Activated naive CD8-positive, alpha-beta T cell treated with anti-CD3 and anti-CD28 coated beads, Interleukin-2, amount 10 ng/mL, durations not matched to agents 7 days and 5 days (primary cell): ENCODE measurements around the gene ARHGEF17. TPM values are rescaled to one million over a fixed set of nuclear protein-coding genes. Genes with fewer than 3 reads are reported as not detected.
"Not testable (repeated sequence)": the region's sequence is repeated elsewhere in the genome, so short reads cannot be mapped to it uniquely, and the experiment has no call there.

Experiments used
- ATAC-seq: fragments of 150-1000 bp; cut with Tn5 transposase; one replicate; pipeline ENCODE4 v1.10.0; 2021; ENCODE audit warnings: low read depth, moderate library complexity
- POLR2A ChIA-PET: fragments of 350-600 bp; sonication (Branson Sonifier 250); formaldehyde crosslinking; loops from one replicate; lab custom pipeline; 2021; ENCODE audit warnings: antibody characterized with exemption; lab: Charles Lee
- DNase-seq: peaks from one replicate; pipeline ENCODE4 v3.0.0; 2021
- H3K27ac Mint-ChIP-seq: one replicate; pipeline ENCODE4 v1.8.0; 2022; ENCODE audit warnings: mild to moderate bottlenecking, mixed read lengths
- H3K27me3 Mint-ChIP-seq: one replicate; pipeline ENCODE4 v1.8.0; 2022; ENCODE audit warnings: mild to moderate bottlenecking, moderate library complexity, mixed read lengths
- H3K36me3 Mint-ChIP-seq: one replicate; pipeline ENCODE4 v1.8.0; 2021; ENCODE audit warnings: mild to moderate bottlenecking, mixed read lengths
- H3K4me1 Mint-ChIP-seq: one replicate; pipeline ENCODE4 v1.8.0; 2021; ENCODE audit warnings: mixed read lengths
- H3K4me3 Mint-ChIP-seq: one replicate; pipeline ENCODE4 v1.8.0; 2022; ENCODE audit warnings: mild to moderate bottlenecking, moderate library complexity, mixed read lengths
- H3K9me3 Mint-ChIP-seq: one replicate; pipeline ENCODE4 v1.8.0; 2021; ENCODE audit warnings: mixed read lengths
- total RNA-seq, 2 experiments: library from RNA; stranded (reverse); gene quantifications; one replicate each; pipeline ENCODE4 v1.2.3, GENCODE V29; 2021

Gene ARHGEF17
- total RNA-seq, 2 experiments from 2014 or later, result not detected

- Mint-ChIP-seq H3K27ac (no peak overlapping the region), H3K9me3 (no peaks in the 10 kb centered on the region), H3K4me1 (no peaks in the 10 kb centered on the region), H3K27me3 (peaks cover 31% of the 10 kb centered on the region), H3K4me3 (no peak overlapping the region), H3K36me3 (no peaks in the 10 kb centered on the region)
- DNase-seq, result no peak
- POLR2A ChIA-PET, result no interaction called here
- no peak for ATAC-seq
Observed at GRCh38 chr11:73269459-73270015, 38.5 kb upstream of the ARHGEF17 start.

DNA sequence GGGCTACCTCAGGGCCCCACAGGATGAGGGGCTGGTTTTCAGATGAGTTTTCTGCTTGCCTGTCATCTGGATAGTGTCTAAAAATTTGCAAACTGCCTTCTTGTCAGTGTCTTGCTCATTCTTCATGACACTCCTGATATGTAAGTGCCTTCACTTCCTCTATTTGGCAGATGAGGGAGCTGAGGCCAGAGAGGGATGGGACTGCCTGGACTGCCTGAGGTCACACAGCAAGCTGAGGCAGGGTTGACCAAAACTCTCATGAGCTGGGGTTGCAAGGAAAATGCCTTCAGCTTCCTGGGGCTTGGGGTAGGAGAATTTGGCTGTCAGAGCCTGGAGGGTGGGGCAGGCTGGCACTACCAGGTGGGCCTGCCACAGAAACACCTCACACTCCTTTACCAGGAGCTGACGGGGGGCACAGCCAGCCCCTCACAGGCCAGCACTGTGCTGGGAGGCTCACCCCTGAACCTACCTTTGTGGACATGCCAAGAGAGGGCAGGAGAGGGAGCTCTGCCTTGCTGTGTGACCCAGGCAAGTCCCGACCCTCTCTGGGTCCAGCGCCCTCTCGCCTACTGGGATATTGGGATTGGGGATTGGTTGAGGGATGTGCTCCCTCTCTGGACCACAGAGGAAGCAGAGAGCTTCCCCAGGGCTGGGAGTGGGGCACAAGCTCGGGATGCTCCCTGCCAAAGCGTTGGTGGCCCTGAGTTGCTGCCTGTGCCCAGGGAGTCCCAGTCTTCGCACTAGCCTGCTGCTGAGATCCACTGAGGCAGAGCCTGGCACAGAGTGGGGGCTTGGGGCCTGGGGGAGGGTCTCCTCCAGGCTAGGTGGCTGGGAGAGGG is 37.8 kb upstream of the ARHGEF17 start:
- POLR2A ChIA-PET, result no interaction called here
- H3K36me3 Mint-ChIP-seq, result no peaks in the 10 kb centered on the region
- no peak overlapping the region for H3K27ac Mint-ChIP-seq
- H3K4me1 Mint-ChIP-seq, result no peaks in the 10 kb centered on the region
- no peak overlapping the region for H3K4me3 Mint-ChIP-seq
- H3K27me3 Mint-ChIP-seq, result peaks cover 24% of the 10 kb centered on the region
- no peaks in the 10 kb centered on the region for H3K9me3 Mint-ChIP-seq
- DNase-seq, result no peak
- no peak for ATAC-seq

- POLR2A ChIA-PET, result no interaction called here
- Mint-ChIP-seq H3K27me3 (peaks cover 19% of the 10 kb centered on the region), H3K4me3 (no peak overlapping the region)
Observed at GRCh38 chr11:73270855-73271477, 37.1 kb upstream of the ARHGEF17 start.

DNA sequence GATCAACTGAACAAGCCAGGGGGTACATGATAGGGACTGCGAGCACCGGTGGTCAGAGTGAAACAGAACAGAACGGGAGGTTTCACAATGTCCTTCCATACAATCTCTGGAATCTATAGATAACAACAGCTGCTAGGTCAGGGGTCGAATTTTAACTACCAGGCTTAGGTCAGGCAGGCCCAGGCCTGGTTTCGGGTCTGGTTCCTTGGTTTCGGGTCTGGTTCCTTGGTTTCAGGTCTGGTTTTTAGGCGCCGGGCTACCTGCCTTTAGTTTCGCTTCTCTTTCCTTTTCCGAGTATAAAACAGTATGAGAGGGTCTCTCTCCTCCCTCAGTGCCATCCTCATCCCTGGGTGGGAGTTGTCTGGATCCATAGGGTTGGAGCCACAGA is 36.6 kb upstream of the ARHGEF17 start:
- H3K4me3 Mint-ChIP-seq, H3K4me1 Mint-ChIP-seq, ATAC-seq, POLR2A ChIA-PET, H3K9me3 Mint-ChIP-seq, H3K27ac Mint-ChIP-seq, DNase-seq, H3K36me3 Mint-ChIP-seq: not testable (repeated sequence)
- peaks cover 15% of the 10 kb centered on the region for H3K27me3 Mint-ChIP-seq

More at GRCh38 chr11:73270855-73271477, 37.1 kb upstream of the ARHGEF17 start:
- H3K9me3 Mint-ChIP-seq, result no peaks in the 10 kb centered on the region
- no peak overlapping the region for H3K27ac Mint-ChIP-seq
- ATAC-seq (no peak), DNase-seq (no peak)
- H3K36me3 Mint-ChIP-seq, result no peaks in the 10 kb centered on the region
- H3K4me1 Mint-ChIP-seq, result no peaks in the 10 kb centered on the region

DNA sequence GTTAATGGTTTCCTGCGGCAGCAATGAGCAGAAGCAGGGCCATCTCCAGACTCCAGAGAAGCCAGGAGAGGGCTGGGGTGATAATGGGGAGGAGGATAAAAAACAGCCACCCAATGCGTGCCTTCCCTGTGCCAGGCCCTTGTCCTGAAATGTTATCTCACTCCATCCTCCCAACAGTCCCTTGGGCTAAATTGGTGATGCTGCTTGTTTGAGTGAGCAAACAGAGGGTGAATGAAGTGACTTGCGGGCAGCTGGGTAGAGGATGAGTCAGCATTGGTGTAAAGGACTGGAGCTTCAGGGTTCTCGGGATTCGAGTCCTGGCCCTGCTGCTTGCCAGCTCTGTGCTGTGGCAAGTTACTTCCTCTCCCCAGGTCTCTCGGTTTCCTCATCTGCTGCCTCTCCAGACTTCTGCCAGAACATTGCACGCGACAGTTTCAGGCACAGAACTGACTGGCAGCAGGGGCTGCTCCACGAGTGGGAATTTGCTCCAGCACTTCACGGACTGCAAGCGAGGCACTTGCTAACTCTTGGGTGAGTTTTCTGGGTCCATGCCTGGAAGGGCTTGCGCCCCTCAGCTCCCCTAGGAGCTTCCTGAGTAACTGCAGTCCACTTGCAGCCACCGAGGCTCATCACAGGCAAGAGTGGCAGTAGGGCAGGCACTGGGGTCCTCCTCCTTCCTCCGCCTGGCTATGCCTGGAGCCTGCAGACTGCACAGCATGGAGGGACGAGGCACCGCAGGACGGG is 36.0 kb upstream of the ARHGEF17 start, which contains the start of gene P2RY6:
Gene P2RY6, plus strand, starts transcription at position 403 of the 744 bp plus-strand sequence. CDS start 24,181 bp downstream, outside the sequence.
- H3K4me3 Mint-ChIP-seq, result no peak within 1 kb of the TSS
- no peak within 1 kb of the TSS for H3K27ac Mint-ChIP-seq

DNA sequence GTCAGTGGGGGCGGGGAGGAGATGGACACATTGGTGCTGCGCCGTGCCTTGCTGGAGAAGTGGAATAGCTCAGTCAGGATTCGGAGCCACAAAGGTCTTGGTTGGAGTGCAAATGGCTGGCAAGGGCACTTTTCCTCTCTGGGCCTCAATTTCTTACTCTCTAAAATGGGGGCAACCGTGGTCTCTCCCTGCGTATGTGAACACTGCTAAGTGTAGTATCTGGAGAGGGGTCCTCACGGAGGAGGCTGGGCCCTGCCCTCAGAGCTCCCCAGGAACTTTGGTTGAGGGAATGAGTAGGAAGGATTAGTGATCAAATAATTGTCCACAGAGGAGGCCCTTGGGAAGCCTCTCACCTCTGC is 35.4 kb upstream of the ARHGEF17 start:
- H3K9me3 Mint-ChIP-seq, result no peaks in the 10 kb centered on the region
- H3K36me3 Mint-ChIP-seq, result no peaks in the 10 kb centered on the region
- peaks cover 13% of the 10 kb centered on the region for H3K27me3 Mint-ChIP-seq
- H3K27ac Mint-ChIP-seq, result no peak overlapping the region
- H3K4me3 Mint-ChIP-seq, result no peak overlapping the region
- H3K4me1 Mint-ChIP-seq, result no peaks in the 10 kb centered on the region
- ATAC-seq, result no peak
- POLR2A ChIA-PET, result no interaction called here
- no peak for DNase-seq

More for the DNA sequence above, 36.0 kb upstream of the ARHGEF17 start, which contains the start of gene P2RY6:
- Mint-ChIP-seq H3K36me3 (no peaks in the 10 kb centered on the region), H3K27me3 (peaks cover 14% of the 10 kb centered on the region), H3K4me1 (no peaks in the 10 kb centered on the region), H3K9me3 (no peaks in the 10 kb centered on the region)
- POLR2A ChIA-PET, result no interaction called here
- no peak for ATAC-seq
- no peak for DNase-seq

DNA sequence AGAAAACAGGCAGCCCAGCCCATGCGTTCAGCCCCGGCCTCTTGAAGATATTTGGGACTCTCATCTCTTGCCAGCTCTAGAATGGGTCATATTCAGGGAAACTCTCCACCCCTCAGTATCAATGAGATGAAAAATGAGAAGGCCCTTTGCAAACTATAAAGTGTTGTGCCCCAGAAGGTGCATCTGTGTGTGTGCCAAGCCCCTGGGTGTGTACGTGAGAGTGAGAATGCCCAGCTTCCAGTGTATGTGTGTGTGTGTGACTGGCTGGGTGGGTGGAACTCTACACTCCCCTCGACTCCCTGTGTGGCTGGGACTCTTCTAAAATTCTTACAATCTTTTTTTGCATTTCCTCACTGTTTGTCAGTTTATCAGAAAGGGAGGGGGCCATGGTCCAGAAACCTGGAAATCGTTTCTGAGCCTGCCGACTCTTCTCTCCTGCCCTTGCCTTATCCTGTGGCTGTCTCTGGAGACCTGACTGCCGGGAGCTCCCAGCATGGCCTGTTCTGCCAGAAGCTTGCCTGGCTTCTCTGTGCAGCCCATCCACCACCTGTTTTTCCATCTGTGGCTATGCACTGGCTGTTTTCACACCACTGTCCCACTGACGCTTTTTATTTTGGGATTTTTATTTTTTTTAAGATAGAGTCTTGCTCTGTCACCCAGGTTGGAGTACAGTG is 34.7 kb upstream of the ARHGEF17 start:
- POLR2A ChIA-PET, result no interaction called here

DNA sequence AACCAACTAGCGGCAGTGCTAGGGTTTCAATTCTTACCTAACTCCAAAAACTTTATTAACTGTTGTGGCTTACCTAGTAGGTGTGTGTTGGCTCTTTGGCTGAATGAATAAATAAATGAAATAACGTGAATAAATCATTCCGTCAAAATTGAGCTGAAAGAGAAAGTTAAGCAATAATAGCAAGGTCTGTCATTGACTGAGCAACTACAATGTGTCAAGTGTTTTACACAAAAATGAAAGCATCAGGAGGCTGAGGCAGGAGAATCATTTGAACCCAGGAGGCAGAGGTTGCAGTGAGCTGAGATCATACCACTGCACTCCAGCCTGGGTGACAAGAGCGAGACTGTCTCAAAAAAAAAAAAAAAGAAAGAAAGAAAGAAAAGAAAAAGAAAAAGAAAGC is 33.9 kb upstream of the ARHGEF17 start:
- H3K36me3 Mint-ChIP-seq, POLR2A ChIA-PET, H3K27ac Mint-ChIP-seq, DNase-seq, H3K4me1 Mint-ChIP-seq, H3K9me3 Mint-ChIP-seq, H3K4me3 Mint-ChIP-seq, ATAC-seq: not testable (repeated sequence)
- peaks cover 13% of the 10 kb centered on the region for H3K27me3 Mint-ChIP-seq

More for the DNA sequence above, 34.7 kb upstream of the ARHGEF17 start:
- Mint-ChIP-seq H3K9me3 (no peaks in the 10 kb centered on the region), H3K4me1 (no peaks in the 10 kb centered on the region), H3K27ac (no peak overlapping the region), H3K36me3 (no peaks in the 10 kb centered on the region), H3K4me3 (no peak overlapping the region), H3K27me3 (peaks cover 13% of the 10 kb centered on the region)
- no peak for ATAC-seq
- peak; percentile 6 for DNase-seq

GRCh38 chr11:73274722-73275380 is 33.2 kb upstream of the ARHGEF17 start:
- no peaks in the 10 kb centered on the region for H3K4me1 Mint-ChIP-seq
- no peak for ATAC-seq
- POLR2A ChIA-PET, result no interaction called here
- H3K27ac Mint-ChIP-seq, result no peak overlapping the region
- H3K36me3 Mint-ChIP-seq, result no peaks in the 10 kb centered on the region
- peak; percentile 9 for DNase-seq
- H3K27me3 Mint-ChIP-seq, result peaks cover 13% of the 10 kb centered on the region
- H3K4me3 Mint-ChIP-seq, result no peak overlapping the region
- no peaks in the 10 kb centered on the region for H3K9me3 Mint-ChIP-seq

- no peak overlapping the region for H3K4me3 Mint-ChIP-seq
- ATAC-seq, result no peak
- peak; percentile 2 for DNase-seq
- H3K27ac Mint-ChIP-seq, result no peak overlapping the region
- no peaks in the 10 kb centered on the region for H3K9me3 Mint-ChIP-seq
- H3K4me1 Mint-ChIP-seq, result no peaks in the 10 kb centered on the region
- POLR2A ChIA-PET, result no interaction called here
- H3K27me3 Mint-ChIP-seq, result peaks cover 13% of the 10 kb centered on the region
- H3K36me3 Mint-ChIP-seq, result no peaks in the 10 kb centered on the region
Observed at GRCh38 chr11:73275381-73275750, 32.7 kb upstream of the ARHGEF17 start.

- H3K4me3 Mint-ChIP-seq, result no peak overlapping the region
- H3K9me3 Mint-ChIP-seq, result no peaks in the 10 kb centered on the region
- peaks cover 11% of the 10 kb centered on the region for H3K27me3 Mint-ChIP-seq
- no peak overlapping the region for H3K27ac Mint-ChIP-seq
- peaks cover 13% of the 10 kb centered on the region for H3K4me1 Mint-ChIP-seq
- ATAC-seq (no peak), DNase-seq (no peak)
- H3K36me3 Mint-ChIP-seq, result no peaks in the 10 kb centered on the region
- POLR2A ChIA-PET, result no interaction called here
Observed at GRCh38 chr11:73277467-73277866, 30.6 kb upstream of the ARHGEF17 start.

DNA sequence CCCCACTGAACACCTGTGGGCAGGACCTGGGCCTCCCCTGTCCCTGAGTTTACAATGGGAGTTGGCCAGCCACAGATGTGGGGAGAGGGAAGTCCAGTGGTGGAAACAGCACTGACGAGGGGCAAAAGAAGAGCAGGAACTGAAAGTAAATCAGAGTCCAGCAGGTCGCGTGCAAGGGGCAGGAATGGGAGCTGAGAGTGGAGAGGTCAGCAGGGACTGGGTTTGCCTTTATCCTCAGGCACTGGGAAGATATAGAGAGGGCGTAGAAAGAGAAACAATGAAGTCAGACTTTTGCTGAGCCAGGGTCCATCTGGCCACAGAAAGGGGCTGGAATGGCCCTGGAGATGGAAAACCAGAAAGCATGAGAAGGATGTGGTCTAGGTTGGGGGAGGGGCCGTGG is 27.4 kb upstream of the ARHGEF17 start:
- H3K27ac Mint-ChIP-seq, result no peak overlapping the region

More for the DNA sequence above, 27.4 kb upstream of the ARHGEF17 start:
- Mint-ChIP-seq H3K9me3 (no peaks in the 10 kb centered on the region), H3K36me3 (no peaks in the 10 kb centered on the region), H3K4me1 (peaks cover 14% of the 10 kb centered on the region), H3K27me3 (peaks cover 5% of the 10 kb centered on the region), H3K4me3 (peak overlapping the region; percentile 28)
- POLR2A ChIA-PET, result no interaction called here
- no peak for ATAC-seq
- DNase-seq, result no peak
